ENCODE data around the gene SMG7. TPM values are rescaled to one million over a fixed set of nuclear protein-coding genes. Genes with fewer than 3 reads are reported as not detected.

The SMG7 gene
- total RNA-seq, 4 donors from 2014 or later, result 30.3 to 59.9 (median 38.4) TPM

- no peak for TF ChIP-seq CTCF (IDR thresholded peaks at IDR 0.05)
- no peak for ATAC-seq (ENCODE audit: low FRiP score)
- DNase-seq (ENCODE audit: low spot score), result no peak
These were observed 36.8 kb upstream of the SMG7 start for GRCh38 chr1:183435497-183435896.

GRCh38 chr1:183438060-183438459 lies 34.2 kb upstream of the SMG7 start:
- no peak for DNase-seq (ENCODE audit: low spot score)
- ATAC-seq (ENCODE audit: low FRiP score), result no peak
- TF ChIP-seq CTCF (IDR thresholded peaks at IDR 0.05), result no peak

GRCh38 chr1:183443011-183443410 lies 29.3 kb upstream of the SMG7 start:
- ATAC-seq (ENCODE audit: low FRiP score), result no peak
- no peak for TF ChIP-seq CTCF (IDR thresholded peaks at IDR 0.05)
- no peak for DNase-seq (ENCODE audit: low spot score)

GRCh38 chr1:183443466-183443865 lies 28.8 kb upstream of the SMG7 start:
- DNase-seq (ENCODE audit: low spot score) (no peak), ATAC-seq (ENCODE audit: low FRiP score) (no peak)
- no peak for TF ChIP-seq CTCF (IDR thresholded peaks at IDR 0.05)

- no peak for ATAC-seq (ENCODE audit: low FRiP score)
- no peak for TF ChIP-seq CTCF (IDR thresholded peaks at IDR 0.05)
- DNase-seq (ENCODE audit: low spot score), result no peak
These were observed 28.1 kb upstream of the SMG7 start for GRCh38 chr1:183444243-183444642.

GRCh38 chr1:183449223-183449770 lies 23.0 kb upstream of the SMG7 start:
- no peak for TF ChIP-seq CTCF (IDR thresholded peaks at IDR 0.05)
- DNase-seq (ENCODE audit: low spot score) (no peak), ATAC-seq (ENCODE audit: low FRiP score) (no peak)

- no peak for DNase-seq (ENCODE audit: low spot score)
- no peak for TF ChIP-seq CTCF (IDR thresholded peaks at IDR 0.05)
- ATAC-seq (ENCODE audit: low FRiP score), result no peak
These were observed 22.2 kb upstream of the SMG7 start for GRCh38 chr1:183450093-183450492.
